ENCODE measurements around the gene SFN.

SFN gene

GRCh38 chr1:26862781-26863684, at the start of gene SFN:
Gene SFN (plus strand): TSS chr1:26863149. CDS start chr1:26863213, 64 bp downstream.
- Histone ChIP-seq H3K36me3 (ENCODE audit: control insufficient read depth in 2 of 2, insufficient read depth in 2 of 2, low read length in 2 of 2) (no peaks in the 10 kb centered on the region), H3K9me3 (ENCODE audit: control insufficient read depth in 2 of 2, low read length in 2 of 2) (no peaks in the 10 kb centered on the region), H3K4me3 (ENCODE audit: low read length in 2 of 2) (peak within 1 kb of the TSS; percentile 84 to 85), H3K9ac (ENCODE audit: low read depth in 1 of 2, low read length in 2 of 2) (peak within 1 kb of the TSS; percentile 90 to 97), H3K27me3 (ENCODE audit: control insufficient read depth in 2 of 2, insufficient read depth in 2 of 2, low read length in 2 of 2) (no peaks in the 10 kb centered on the region), H3K27ac (ENCODE audit: low read depth in 2 of 2, low read length in 2 of 2) (peak within 1 kb of the TSS; percentile 94 to 97), H3K4me1 (ENCODE audit: control insufficient read depth in 2 of 2, insufficient read depth in 2 of 2, low read length in 2 of 2) (peaks cover 11 to 21% of the 10 kb centered on the region in 2 donors)

GRCh38 chr1:26814377-26814776, 48.6 kb upstream of the SFN start:
- no peaks in the 10 kb centered on the region for H3K27me3 ChIP-seq (ENCODE audit: control insufficient read depth in 2 of 2, insufficient read depth in 2 of 2, low read length in 2 of 2)
- no peaks in the 10 kb centered on the region for H3K36me3 ChIP-seq (ENCODE audit: control insufficient read depth in 2 of 2, insufficient read depth in 2 of 2, low read length in 2 of 2)
- H3K9me3 ChIP-seq (ENCODE audit: control insufficient read depth in 2 of 2, low read length in 2 of 2) = no peaks in the 10 kb centered on the region

GRCh38 chr1:26814893-26815292, 48.1 kb upstream of the SFN start:
- Histone ChIP-seq H3K4me3 (ENCODE audit: low read length in 2 of 2) (no peak overlapping the region), H3K4me1 (ENCODE audit: control insufficient read depth in 2 of 2, insufficient read depth in 2 of 2, low read length in 2 of 2) (no peaks in the 10 kb centered on the region), H3K36me3 (ENCODE audit: control insufficient read depth in 2 of 2, insufficient read depth in 2 of 2, low read length in 2 of 2) (no peaks in the 10 kb centered on the region), H3K27me3 (ENCODE audit: control insufficient read depth in 2 of 2, insufficient read depth in 2 of 2, low read length in 2 of 2) (no peaks in the 10 kb centered on the region), H3K9ac (ENCODE audit: low read depth in 1 of 2, low read length in 2 of 2) (no peak overlapping the region), H3K27ac (ENCODE audit: low read depth in 2 of 2, low read length in 2 of 2) (no peak overlapping the region), H3K9me3 (ENCODE audit: control insufficient read depth in 2 of 2, low read length in 2 of 2) (no peaks in the 10 kb centered on the region)

More at GRCh38 chr1:26814377-26814776, 48.6 kb upstream of the SFN start:
- no peaks in the 10 kb centered on the region for H3K4me1 ChIP-seq (ENCODE audit: control insufficient read depth in 2 of 2, insufficient read depth in 2 of 2, low read length in 2 of 2)
- no peak overlapping the region for H3K4me3 ChIP-seq (ENCODE audit: low read length in 2 of 2)
- no peak overlapping the region for H3K27ac ChIP-seq (ENCODE audit: low read depth in 2 of 2, low read length in 2 of 2)
- no peak overlapping the region for H3K9ac ChIP-seq (ENCODE audit: low read depth in 1 of 2, low read length in 2 of 2)

GRCh38 chr1:26820784-26821269, 42.1 kb upstream of the SFN start:
- Histone ChIP-seq H3K9ac (ENCODE audit: low read depth in 1 of 2, low read length in 2 of 2) (no peak overlapping the region), H3K9me3 (ENCODE audit: control insufficient read depth in 2 of 2, low read length in 2 of 2) (no peaks in the 10 kb centered on the region), H3K27me3 (ENCODE audit: control insufficient read depth in 2 of 2, insufficient read depth in 2 of 2, low read length in 2 of 2) (no peaks in the 10 kb centered on the region), H3K4me1 (ENCODE audit: control insufficient read depth in 2 of 2, insufficient read depth in 2 of 2, low read length in 2 of 2) (peaks cover 12 to 18% of the 10 kb centered on the region in 2 donors), H3K36me3 (ENCODE audit: control insufficient read depth in 2 of 2, insufficient read depth in 2 of 2, low read length in 2 of 2) (no peaks in the 10 kb centered on the region), H3K27ac (ENCODE audit: low read depth in 2 of 2, low read length in 2 of 2) (peak overlapping the region in 1 of 2 donors; percentile 38), H3K4me3 (ENCODE audit: low read length in 2 of 2) (peak overlapping the region; percentile 16 to 38)

GRCh38 chr1:26822737-26823395, 40.1 kb upstream of the SFN start:
- H3K9me3 ChIP-seq (ENCODE audit: control insufficient read depth in 2 of 2, low read length in 2 of 2) = no peaks in the 10 kb centered on the region
- no peaks in the 10 kb centered on the region for H3K27me3 ChIP-seq (ENCODE audit: control insufficient read depth in 2 of 2, insufficient read depth in 2 of 2, low read length in 2 of 2)
- no peak overlapping the region for H3K4me3 ChIP-seq (ENCODE audit: low read length in 2 of 2)
- H3K9ac ChIP-seq (ENCODE audit: low read depth in 1 of 2, low read length in 2 of 2) = no peak overlapping the region
- no peak overlapping the region for H3K27ac ChIP-seq (ENCODE audit: low read depth in 2 of 2, low read length in 2 of 2)
- no peaks in the 10 kb centered on the region for H3K36me3 ChIP-seq (ENCODE audit: control insufficient read depth in 2 of 2, insufficient read depth in 2 of 2, low read length in 2 of 2)
- peaks cover 22 to 29% of the 10 kb centered on the region in 2 donors for H3K4me1 ChIP-seq (ENCODE audit: control insufficient read depth in 2 of 2, insufficient read depth in 2 of 2, low read length in 2 of 2)

- Histone ChIP-seq H3K27ac (ENCODE audit: low read depth in 2 of 2, low read length in 2 of 2) (no peak overlapping the region), H3K27me3 (ENCODE audit: control insufficient read depth in 2 of 2, insufficient read depth in 2 of 2, low read length in 2 of 2) (no peaks in the 10 kb centered on the region), H3K4me3 (ENCODE audit: low read length in 2 of 2) (no peak overlapping the region), H3K9me3 (ENCODE audit: control insufficient read depth in 2 of 2, low read length in 2 of 2) (no peaks in the 10 kb centered on the region), H3K4me1 (ENCODE audit: control insufficient read depth in 2 of 2, insufficient read depth in 2 of 2, low read length in 2 of 2) (peaks cover 32 to 43% of the 10 kb centered on the region in 2 donors), H3K36me3 (ENCODE audit: control insufficient read depth in 2 of 2, insufficient read depth in 2 of 2, low read length in 2 of 2) (peaks cover 0 to 2% of the 10 kb centered on the region in 2 donors), H3K9ac (ENCODE audit: low read depth in 1 of 2, low read length in 2 of 2) (no peak overlapping the region)
Measured at GRCh38 chr1:26824731-26825130, 38.2 kb upstream of the SFN start.

GRCh38 chr1:26826261-26827105, 36.5 kb upstream of the SFN start, which contains the start of gene ZDHHC18:
Gene ZDHHC18 (plus strand): TSS chr1:26826688. CDS start chr1:26826805, 117 bp downstream.
- Histone ChIP-seq H3K36me3 (ENCODE audit: control insufficient read depth in 2 of 2, insufficient read depth in 2 of 2, low read length in 2 of 2) (peaks cover 0 to 3% of the 10 kb centered on the region in 2 donors), H3K4me1 (ENCODE audit: control insufficient read depth in 2 of 2, insufficient read depth in 2 of 2, low read length in 2 of 2) (peaks cover 27 to 35% of the 10 kb centered on the region in 2 donors), H3K27me3 (ENCODE audit: control insufficient read depth in 2 of 2, insufficient read depth in 2 of 2, low read length in 2 of 2) (no peaks in the 10 kb centered on the region), H3K4me3 (ENCODE audit: low read length in 2 of 2) (peak within 1 kb of the TSS; percentile 67 to 80), H3K9ac (ENCODE audit: low read depth in 1 of 2, low read length in 2 of 2) (peak within 1 kb of the TSS; percentile 70 to 87), H3K9me3 (ENCODE audit: control insufficient read depth in 2 of 2, low read length in 2 of 2) (no peaks in the 10 kb centered on the region), H3K27ac (ENCODE audit: low read depth in 2 of 2, low read length in 2 of 2) (peak within 1 kb of the TSS; percentile 66 to 80)

- H3K4me3 ChIP-seq (ENCODE audit: low read length in 2 of 2) = peak overlapping the region; percentile 61 to 73
- H3K9me3 ChIP-seq (ENCODE audit: control insufficient read depth in 2 of 2, low read length in 2 of 2) = no peaks in the 10 kb centered on the region
- H3K4me1 ChIP-seq (ENCODE audit: control insufficient read depth in 2 of 2, insufficient read depth in 2 of 2, low read length in 2 of 2) = peaks cover 27 to 35% of the 10 kb centered on the region in 2 donors
- H3K36me3 ChIP-seq (ENCODE audit: control insufficient read depth in 2 of 2, insufficient read depth in 2 of 2, low read length in 2 of 2) = peaks cover 4 to 9% of the 10 kb centered on the region in 2 donors
- H3K27ac ChIP-seq (ENCODE audit: low read depth in 2 of 2, low read length in 2 of 2) = peak overlapping the region; percentile 31 to 80
- peak overlapping the region; percentile 60 to 70 for H3K9ac ChIP-seq (ENCODE audit: low read depth in 1 of 2, low read length in 2 of 2)
- H3K27me3 ChIP-seq (ENCODE audit: control insufficient read depth in 2 of 2, insufficient read depth in 2 of 2, low read length in 2 of 2) = no peaks in the 10 kb centered on the region
Measured at GRCh38 chr1:26827106-26827604, 35.8 kb upstream of the SFN start.

GRCh38 chr1:26827663-26828062, 35.3 kb upstream of the SFN start:
- Histone ChIP-seq H3K4me3 (ENCODE audit: low read length in 2 of 2) (peak overlapping the region; percentile 61 to 73), H3K9ac (ENCODE audit: low read depth in 1 of 2, low read length in 2 of 2) (peak overlapping the region; percentile 60 to 70), H3K27me3 (ENCODE audit: control insufficient read depth in 2 of 2, insufficient read depth in 2 of 2, low read length in 2 of 2) (no peaks in the 10 kb centered on the region), H3K36me3 (ENCODE audit: control insufficient read depth in 2 of 2, insufficient read depth in 2 of 2, low read length in 2 of 2) (peaks cover 9 to 13% of the 10 kb centered on the region in 2 donors), H3K4me1 (ENCODE audit: control insufficient read depth in 2 of 2, insufficient read depth in 2 of 2, low read length in 2 of 2) (peaks cover 27 to 35% of the 10 kb centered on the region in 2 donors), H3K9me3 (ENCODE audit: control insufficient read depth in 2 of 2, low read length in 2 of 2) (no peaks in the 10 kb centered on the region), H3K27ac (ENCODE audit: low read depth in 2 of 2, low read length in 2 of 2) (peak overlapping the region; percentile 31 to 80)

All from mucosa of rectum (tissue), 2 donors.